ENCODE data around the gene OR10H2.
"Not testable (repeated sequence)": the region's sequence is repeated elsewhere in the genome, so short reads cannot be mapped to it uniquely, and the experiment has no call there.

Gene OR10H2

DNA sequence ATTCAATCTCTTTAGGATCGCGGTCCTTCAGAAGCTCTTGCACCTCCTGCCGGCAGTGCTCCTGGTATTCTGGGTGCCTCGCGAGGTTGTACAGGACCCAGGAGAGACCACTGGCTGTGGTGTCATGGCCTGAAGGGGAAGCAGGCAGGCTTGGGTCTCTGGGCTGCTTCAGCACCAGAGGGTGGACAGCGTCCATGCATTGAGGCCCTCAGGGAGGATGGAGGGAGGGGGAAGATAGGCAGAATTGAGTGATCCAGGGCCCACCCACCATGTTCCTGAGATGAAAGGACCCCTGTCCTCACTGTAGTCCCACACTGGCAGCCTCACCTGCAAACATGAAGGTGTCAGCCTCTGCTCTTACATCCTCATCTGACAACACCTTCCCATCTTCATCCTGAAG lies 41.8 kb downstream of the OR10H2 start:
- no peak for DNase-seq (ENCODE audit: low spot score)

DNA sequence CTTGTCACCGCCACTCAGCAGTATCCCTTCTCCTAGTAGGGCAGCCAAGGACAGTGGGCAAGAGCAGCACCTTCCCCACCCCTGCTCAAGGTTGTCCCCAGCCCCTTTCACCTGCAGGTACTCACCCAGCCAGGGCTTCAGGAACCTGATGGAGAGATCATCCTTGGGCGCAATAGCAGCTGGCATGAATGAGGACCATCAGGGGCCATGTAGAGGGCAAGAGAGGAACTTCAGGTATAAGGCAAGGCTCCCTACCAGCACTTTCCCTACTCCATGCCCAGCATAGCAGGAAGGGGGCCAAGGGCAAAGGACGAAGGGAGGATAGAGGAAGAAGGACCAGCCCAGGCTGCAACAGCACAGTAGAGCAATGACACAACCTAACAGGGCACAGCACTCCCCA lies 46.3 kb downstream of the OR10H2 start:
- not testable (repeated sequence) for DNase-seq (ENCODE audit: low spot score)

DNA sequence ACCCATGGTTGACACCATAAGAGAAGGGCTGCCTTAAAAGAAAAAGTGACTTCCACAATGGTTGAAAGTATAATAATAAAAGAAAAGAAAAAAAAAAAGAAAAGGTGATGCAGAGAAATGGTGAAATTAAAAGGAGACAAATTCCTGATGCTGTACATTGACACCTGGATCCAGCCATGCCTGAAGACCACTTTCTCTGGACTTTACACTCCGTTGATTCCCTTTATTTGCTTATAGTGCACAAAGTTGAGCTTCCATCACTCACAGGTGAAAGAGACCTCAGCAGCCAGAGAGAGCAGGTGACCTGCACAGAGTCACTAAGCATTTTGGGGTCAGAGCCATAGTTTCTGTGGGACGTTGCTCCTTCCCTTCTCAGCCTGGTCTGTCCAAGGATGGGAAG lies 47.4 kb downstream of the OR10H2 start:
- no peak for DNase-seq (ENCODE audit: low spot score)

DNA sequence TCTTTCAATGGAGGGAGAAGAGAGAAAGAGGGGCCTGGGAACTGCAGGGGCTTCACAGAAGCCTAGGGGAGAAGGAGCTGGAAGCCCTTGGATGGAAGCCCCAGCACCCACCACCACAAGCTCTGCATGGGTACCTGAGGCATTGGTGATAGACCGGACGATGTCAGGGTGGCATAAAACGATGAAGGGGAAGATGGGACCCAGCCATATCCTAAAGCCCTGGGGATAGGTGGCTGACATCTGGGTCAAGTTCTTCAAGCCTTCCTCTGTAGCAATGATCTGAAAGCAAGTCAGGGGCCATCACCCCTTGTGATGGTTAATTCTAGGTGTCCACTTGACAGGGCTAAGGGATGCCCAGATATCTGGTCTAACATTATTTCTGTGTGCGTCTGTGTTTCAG lies 48.4 kb downstream of the OR10H2 start:
- no peak for DNase-seq (ENCODE audit: low spot score)

DNA sequence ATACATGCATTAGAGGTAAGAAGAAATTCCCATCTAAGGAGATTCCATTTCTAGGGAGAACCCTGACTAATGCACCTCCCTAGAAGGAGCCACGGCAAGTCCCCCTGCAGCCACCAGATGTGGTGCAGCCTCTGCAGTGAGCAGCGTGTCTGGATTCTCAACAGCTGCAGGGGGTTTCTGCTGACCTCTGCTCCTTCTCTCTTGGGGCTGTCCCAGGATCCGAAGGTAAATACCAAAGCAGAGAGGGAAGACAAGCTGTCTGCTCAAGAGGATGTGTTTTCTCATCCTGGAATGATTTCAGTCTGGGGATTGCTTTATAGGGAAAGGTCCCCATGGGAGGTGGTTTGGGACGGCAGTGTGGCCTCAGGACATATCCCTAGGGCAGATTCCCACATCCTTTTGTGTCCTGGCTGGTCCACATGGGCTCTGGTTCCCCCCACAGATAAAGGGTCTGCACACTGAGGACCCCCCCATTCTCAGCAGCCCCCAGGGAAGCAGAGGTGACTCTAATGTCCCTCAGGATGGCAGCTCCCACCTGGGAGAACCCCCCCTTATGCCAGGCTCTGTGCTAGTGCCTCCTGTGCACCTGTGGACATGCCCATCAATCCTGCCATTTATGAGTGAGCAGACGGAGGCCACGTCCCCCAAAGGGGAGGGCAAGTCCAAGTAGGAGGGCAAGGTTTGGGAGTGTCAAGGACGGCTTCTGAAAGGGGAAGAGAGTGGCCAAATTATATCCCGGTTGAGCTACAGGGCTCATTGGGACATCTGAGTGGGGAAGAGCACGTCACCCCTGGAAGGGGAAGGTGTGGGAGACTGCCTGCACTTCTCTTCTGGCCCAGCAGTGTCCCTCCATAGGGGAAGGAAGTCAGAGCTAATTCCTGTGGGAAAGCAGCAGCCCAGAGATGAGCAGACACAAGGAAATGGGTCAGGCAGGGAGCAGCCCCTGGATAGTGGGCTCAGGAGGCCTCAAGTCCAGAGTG lies 49.5 kb downstream of the OR10H2 start:
- no peak for DNase-seq (ENCODE audit: low spot score)

Data from kidney capillary endothelial cell (primary cell).